Measurements from ENCODE around the gene ZYX. TPM values are rescaled to one million over a fixed set of nuclear protein-coding genes. Genes with fewer than 3 reads are reported as not detected.

ZYX gene
- total and polyA plus RNA-seq, 2 donors from 2014 or later = 50.1 to 193 TPM

- DNase-seq (no peak), FAIRE-seq (no peak)
- intact Hi-C loops (cut with DNase I) = no loop called here
- Histone ChIP-seq H3K27me3 (ENCODE audit: control insufficient read depth, insufficient read depth, low read length) (no peaks in the 10 kb centered on the region), H3K4me1 (ENCODE audit: control insufficient read depth in 2 of 3, insufficient read depth in 2 of 3, low read depth in 1 of 3, low read length in 3 of 3) (no peaks in the 10 kb centered on the region), H3K36me3 (ENCODE audit: control insufficient read depth in 2 of 3, insufficient read depth in 3 of 3, low read length in 3 of 3) (no peaks in the 10 kb centered on the region), H3K27ac (ENCODE audit: low read depth in 2 of 2, low read length in 2 of 2) (no peak overlapping the region), H3K9ac (ENCODE audit: low read length in 3 of 3) (no peak overlapping the region), H3K4me3 (ENCODE audit: low read length in 3 of 3) (no peak overlapping the region), H3K9me3 (ENCODE audit: control insufficient read depth in 2 of 3, insufficient read depth in 1 of 3, low read length in 3 of 3) (no peaks in the 10 kb centered on the region)
- TF ChIP-seq CTCF (IDR thresholded peaks at IDR 0.05; ENCODE audit: borderline replicate concordance, extremely low read depth, insufficient read depth) = no peak
These were observed 52.6 kb downstream of the ZYX start for GRCh38 chr7:143433759-143434158.

GRCh38 chr7:143434660-143435059 is 53.5 kb downstream of the ZYX start:
- H3K36me3 ChIP-seq (ENCODE audit: control insufficient read depth in 2 of 3, insufficient read depth in 3 of 3, low read length in 3 of 3) = no peaks in the 10 kb centered on the region
- H3K4me1 ChIP-seq (ENCODE audit: control insufficient read depth in 2 of 3, insufficient read depth in 2 of 3, low read depth in 1 of 3, low read length in 3 of 3) = no peaks in the 10 kb centered on the region
- DNase-seq (no peak), FAIRE-seq (no peak)
- no peaks in the 10 kb centered on the region for H3K9me3 ChIP-seq (ENCODE audit: control insufficient read depth in 2 of 3, insufficient read depth in 1 of 3, low read length in 3 of 3)
- no peak for TF ChIP-seq CTCF (IDR thresholded peaks at IDR 0.05; ENCODE audit: borderline replicate concordance, extremely low read depth, insufficient read depth)
- H3K27me3 ChIP-seq (ENCODE audit: control insufficient read depth, insufficient read depth, low read length) = no peaks in the 10 kb centered on the region
- H3K27ac ChIP-seq (ENCODE audit: low read depth in 2 of 2, low read length in 2 of 2) = no peak overlapping the region
- H3K4me3 ChIP-seq (ENCODE audit: low read length in 3 of 3) = no peak overlapping the region
- H3K9ac ChIP-seq (ENCODE audit: low read length in 3 of 3) = no peak overlapping the region
- intact Hi-C loops (cut with DNase I) = no loop called here

- DNase-seq = no peak
- no peak overlapping the region for H3K27ac ChIP-seq (ENCODE audit: low read depth in 2 of 2, low read length in 2 of 2)
- no peaks in the 10 kb centered on the region for H3K9me3 ChIP-seq (ENCODE audit: control insufficient read depth in 2 of 3, insufficient read depth in 1 of 3, low read length in 3 of 3)
- H3K4me1 ChIP-seq (ENCODE audit: control insufficient read depth in 2 of 3, insufficient read depth in 2 of 3, low read depth in 1 of 3, low read length in 3 of 3) = no peaks in the 10 kb centered on the region
- no peak for FAIRE-seq
- no peak overlapping the region for H3K4me3 ChIP-seq (ENCODE audit: low read length in 3 of 3)
- no peak for TF ChIP-seq CTCF (IDR thresholded peaks at IDR 0.05; ENCODE audit: borderline replicate concordance, extremely low read depth, insufficient read depth)
- H3K36me3 ChIP-seq (ENCODE audit: control insufficient read depth in 2 of 3, insufficient read depth in 3 of 3, low read length in 3 of 3) = no peaks in the 10 kb centered on the region
- intact Hi-C loops (cut with DNase I) = no loop called here
- no peaks in the 10 kb centered on the region for H3K27me3 ChIP-seq (ENCODE audit: control insufficient read depth, insufficient read depth, low read length)
- no peak overlapping the region for H3K9ac ChIP-seq (ENCODE audit: low read length in 3 of 3)
These were observed 54.1 kb downstream of the ZYX start for GRCh38 chr7:143435266-143435665.

- FAIRE-seq = no peak
- Histone ChIP-seq H3K27ac (ENCODE audit: low read depth in 2 of 2, low read length in 2 of 2) (no peak overlapping the region), H3K27me3 (ENCODE audit: control insufficient read depth, insufficient read depth, low read length) (no peaks in the 10 kb centered on the region), H3K36me3 (ENCODE audit: control insufficient read depth in 2 of 3, insufficient read depth in 3 of 3, low read length in 3 of 3) (no peaks in the 10 kb centered on the region), H3K4me3 (ENCODE audit: low read length in 3 of 3) (no peak overlapping the region), H3K9me3 (ENCODE audit: control insufficient read depth in 2 of 3, insufficient read depth in 1 of 3, low read length in 3 of 3) (no peaks in the 10 kb centered on the region), H3K4me1 (ENCODE audit: control insufficient read depth in 2 of 3, insufficient read depth in 2 of 3, low read depth in 1 of 3, low read length in 3 of 3) (no peaks in the 10 kb centered on the region), H3K9ac (ENCODE audit: low read length in 3 of 3) (no peak overlapping the region)
- intact Hi-C loops (cut with DNase I) = no loop called here
- no peak for DNase-seq
- TF ChIP-seq CTCF (IDR thresholded peaks at IDR 0.05; ENCODE audit: borderline replicate concordance, extremely low read depth, insufficient read depth) = no peak
These were observed 55.3 kb downstream of the ZYX start for GRCh38 chr7:143436325-143436946.

Data from kidney (tissue), 14 donors.